GM18502 (cell line): Measurements from ENCODE around the gene MRPS5.
"Not testable (repeated sequence)": the region's sequence is repeated elsewhere in the genome, so short reads cannot be mapped to it uniquely, and the experiment has no call there.

Experiments
- ATAC-seq: cut with Tn5 transposase; IDR thresholded peaks from one replicate; pipeline ENCODE4 v1.9.1; 2021; ENCODE audit warnings: mild to moderate bottlenecking; ENCODE audit not compliant: unreplicated experiment, poor library complexity

Gene MRPS5

DNA sequence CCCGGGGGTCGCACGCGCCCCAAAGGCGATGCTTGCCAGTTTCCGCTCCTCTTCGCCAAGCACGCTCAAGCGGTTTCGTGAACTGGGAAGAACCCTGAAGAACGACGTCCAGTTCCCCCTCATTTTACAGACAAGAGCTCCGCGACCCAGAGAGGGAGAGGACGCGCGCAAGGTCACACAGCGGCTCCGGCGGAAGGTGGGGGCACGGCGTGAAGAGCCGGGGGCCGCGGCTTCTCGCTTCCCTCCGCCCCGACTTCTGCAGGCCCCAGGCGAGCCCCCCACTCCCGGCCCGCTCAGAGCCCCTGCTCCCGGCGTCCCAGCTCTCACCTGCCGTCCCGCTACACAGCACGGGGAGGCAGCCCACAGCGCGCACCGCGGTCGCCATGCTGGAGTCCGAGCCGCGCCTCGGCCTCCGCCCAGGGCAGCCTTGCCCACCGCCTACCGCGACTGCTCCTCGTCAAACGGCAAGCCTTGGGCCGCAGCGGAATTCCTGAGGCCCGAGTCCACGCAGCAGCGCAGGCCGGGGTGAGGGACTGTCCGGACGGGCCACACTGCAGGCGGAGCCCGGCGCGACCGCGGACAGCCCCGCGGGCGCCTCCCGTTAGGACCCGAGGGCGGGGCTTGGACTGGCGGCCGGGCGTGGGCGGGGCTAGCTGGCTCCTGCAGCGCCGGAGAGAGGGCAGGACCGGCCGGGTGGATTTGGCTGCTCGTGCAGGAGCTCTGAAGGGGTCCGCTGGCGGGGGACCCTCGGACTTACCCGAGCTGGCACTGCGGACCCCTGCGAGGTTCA lies at the start of gene MRPS5:
Gene MRPS5, minus strand, starts transcription at position 402 of the 790 bp plus-strand sequence. Its CDS starts 17 bp downstream, at position 385.
- peak; percentile 95 for ATAC-seq

DNA sequence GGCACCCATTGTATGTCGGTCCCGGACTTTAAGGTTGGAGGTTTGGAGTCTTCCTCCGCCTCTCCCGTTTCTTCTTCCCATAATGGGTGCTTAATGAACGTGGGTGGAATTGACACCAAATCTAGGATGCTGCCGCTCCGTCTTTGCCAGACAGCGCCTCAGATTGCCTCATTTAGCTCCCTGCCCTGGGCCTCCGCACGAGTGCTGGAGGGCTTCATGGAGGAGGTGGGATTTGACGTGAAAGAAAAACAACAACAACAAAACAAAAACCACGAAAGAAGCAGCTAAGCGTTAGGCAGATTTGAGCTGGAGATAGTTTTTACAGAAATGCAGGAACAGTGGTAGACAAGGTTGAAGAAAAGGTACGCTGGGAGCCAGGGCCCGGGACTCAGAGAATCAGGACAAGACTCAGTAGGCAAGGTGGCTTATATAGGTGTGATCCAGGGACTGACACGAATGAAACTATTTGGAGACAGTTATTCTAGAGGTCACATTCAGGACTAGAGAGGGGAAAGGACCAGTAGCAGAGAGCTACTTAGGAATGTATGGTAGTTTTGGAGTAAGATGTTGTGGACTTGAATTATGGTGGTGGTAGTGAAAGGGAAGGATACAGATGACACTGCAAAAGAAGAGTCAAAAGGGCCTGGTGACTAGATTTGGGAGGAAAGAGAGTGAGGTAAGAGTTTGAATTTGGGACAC lies 44.6 kb upstream of the MRPS5 start:
- ATAC-seq, result peak; percentile 28

DNA sequence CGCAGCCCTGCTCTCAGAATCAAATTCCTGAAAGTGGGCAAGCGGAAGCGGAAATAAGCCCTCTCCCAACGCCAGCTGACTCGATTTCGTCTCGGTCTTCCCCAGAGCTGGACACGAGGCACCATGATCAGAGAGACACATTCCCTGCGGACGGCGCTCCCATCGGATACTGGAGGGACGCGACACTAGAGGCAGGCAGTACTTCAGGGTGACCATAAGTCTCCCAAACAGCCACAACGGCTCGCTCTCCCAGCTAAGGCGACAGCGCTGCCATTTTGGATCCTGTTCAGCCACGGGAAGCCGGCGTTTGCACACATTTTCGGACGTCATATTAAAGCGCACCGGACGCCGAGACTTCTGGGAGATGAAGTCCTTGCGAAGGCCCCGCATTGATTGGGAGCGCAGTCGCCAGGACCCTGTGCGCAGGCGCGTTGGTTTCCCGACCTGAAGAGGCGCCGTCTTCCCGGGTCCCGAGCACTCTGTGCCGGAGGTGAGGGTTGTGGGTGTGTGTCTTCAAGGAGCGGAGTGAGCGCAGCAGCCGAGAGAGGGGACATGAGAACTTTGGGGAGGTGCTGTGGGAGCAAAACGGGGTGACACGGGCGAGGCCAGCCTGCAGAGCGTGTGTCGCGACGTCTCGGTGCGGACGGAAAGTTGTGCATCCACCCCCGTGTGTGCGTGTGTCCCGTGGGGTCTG lies 43.9 kb upstream of the MRPS5 start, which contains the start of gene ZNF2:
Gene ZNF2, plus strand, starts transcription at position 439 of the 694 bp plus-strand sequence. CDS start 10,418 bp downstream, outside the sequence.
- peak; percentile 95 for ATAC-seq

DNA sequence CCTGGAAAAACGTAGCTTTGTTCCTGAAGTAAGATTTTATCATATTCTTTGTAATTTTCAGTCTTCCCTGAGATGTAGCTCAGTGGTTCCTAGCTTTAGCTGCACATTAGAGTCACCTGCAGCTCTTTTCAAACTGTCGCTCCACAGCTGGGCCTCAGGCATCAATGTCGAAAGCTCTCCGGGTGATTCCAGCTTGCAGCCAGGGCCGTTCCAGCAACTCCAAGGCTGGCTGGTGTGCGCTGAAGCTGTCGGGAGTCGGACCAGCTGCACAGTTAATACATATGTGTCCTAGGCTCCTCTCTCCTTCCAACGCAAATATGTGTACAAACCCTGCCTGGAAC lies 43.4 kb upstream of the MRPS5 start:
- ATAC-seq, result peak; percentile 20

DNA sequence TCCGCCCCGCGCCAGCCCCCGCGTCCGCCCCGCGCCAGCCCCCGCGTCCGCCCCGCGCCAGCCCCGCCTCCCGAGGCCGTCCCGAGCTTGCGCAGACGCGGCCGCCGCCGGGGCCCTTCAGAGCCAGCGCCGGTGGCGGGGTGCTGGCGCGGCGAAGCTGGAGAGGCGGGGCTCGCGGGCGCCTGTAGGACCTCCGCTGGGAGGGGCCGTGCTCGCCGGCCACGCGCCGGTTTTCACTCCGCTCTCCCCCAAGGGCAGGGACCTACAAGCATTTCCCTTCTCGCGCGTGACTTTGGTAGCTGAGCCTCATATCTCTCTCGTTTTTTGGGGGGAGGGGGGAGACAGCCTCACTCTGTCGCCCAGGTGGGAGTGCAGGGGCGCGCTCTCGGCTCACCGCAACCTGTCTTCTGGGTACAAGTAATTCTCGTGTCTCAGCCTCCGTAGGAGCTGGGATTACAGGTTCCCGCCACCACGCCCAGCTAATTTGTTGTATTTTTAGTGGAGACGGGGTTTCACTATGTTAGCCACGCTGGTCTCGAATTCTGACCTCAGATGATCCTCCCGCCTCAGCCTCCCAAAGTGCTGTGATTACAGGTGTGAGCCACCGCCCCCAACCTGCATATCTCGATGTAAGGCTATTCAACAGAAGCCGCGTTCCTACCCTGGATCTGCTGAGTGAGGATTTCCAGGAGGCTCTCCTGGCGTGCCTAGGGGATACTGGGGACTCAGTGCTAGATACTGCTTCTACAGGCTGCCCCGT lies 38.3 kb upstream of the MRPS5 start, which contains the start of gene ZNF514:
Gene ZNF514, minus strand, starts transcription at position 159 of the 760 bp plus-strand sequence. CDS start 6,595 bp downstream, outside the sequence.
- ATAC-seq, result peak; percentile 89

DNA sequence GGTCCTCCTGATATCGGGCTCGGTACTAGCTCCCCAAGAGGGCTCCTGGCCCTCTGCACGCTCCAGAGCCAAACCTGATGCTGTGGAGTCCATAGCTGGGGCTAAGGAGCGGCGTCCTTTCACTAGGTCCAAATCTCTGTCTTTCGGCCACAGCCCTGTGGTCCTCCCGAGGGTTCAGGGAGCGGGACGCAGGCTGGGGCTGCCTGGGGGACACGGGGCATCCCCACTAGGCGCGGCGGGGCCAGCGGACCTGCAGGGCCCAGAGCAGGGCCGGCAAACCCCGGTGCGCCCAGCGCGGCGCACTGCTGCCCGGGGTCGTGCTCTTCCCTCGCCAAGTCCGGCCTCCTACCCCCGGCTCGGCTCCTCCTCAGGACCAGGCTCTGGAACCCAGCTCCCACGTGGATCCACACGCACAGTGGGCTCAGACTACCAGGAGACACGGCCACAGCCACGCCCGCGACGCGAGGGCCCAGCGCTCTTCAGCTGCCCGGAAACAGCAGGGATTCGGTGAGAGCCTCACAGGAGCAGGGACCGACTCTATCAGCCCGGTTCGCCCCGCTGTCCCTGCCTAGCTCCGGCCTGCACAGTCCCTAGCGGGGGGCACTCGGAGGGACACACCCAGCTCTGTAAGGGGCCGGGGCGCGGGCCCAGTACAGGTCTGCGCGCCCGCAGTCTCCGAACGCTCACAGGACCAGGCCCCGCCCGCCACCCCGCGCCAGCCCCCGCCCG lies 37.4 kb upstream of the MRPS5 start:
- ATAC-seq, result peak; percentile 60

DNA sequence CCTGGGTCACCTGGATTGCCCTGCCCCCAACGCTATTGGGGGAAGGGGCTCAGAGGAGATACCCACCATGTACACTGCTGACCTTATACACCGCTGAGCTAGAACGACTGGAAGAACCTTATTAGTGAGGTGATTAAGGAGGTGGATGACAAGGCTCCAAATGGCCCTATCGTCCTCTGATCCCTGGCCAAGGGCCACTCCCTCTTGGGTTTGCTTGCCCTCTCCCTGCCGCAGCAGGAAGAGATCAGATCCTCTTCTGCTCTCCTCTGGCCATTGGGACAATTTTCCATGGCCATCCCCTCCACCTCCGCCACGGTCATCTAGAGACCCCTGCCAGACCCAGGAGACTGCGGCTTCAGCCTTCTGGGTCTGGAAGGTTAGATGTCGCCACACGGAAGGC lies 36.8 kb upstream of the MRPS5 start:
- ATAC-seq, result no peak

DNA sequence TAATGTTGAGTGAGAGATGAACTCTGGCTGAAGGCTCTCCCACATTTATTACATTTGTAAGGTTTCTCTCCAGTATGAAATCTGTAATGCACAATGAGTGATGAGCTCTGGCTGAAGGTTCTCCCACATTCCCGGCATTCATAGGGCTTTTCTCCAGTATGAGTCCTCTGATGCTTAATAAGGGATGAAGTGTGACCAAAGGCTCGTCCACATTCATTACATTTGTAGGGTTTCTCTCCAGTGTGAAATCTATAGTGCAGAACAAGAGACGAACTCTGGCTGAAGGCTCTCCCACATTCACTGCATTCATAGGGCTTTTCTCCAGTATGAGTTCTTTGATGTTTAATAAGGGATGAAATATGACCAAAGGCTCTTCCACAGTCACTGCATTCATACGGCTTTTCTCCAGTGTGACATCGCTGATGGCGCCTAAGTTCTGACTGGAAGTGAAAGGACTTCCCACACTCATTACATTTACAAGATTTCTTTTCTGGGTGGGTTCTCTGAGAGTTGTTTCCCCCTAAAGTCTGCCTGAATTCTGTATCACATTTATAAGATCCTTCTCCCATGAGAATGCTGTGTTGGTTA lies 27.9 kb upstream of the MRPS5 start:
- no peak for ATAC-seq

DNA sequence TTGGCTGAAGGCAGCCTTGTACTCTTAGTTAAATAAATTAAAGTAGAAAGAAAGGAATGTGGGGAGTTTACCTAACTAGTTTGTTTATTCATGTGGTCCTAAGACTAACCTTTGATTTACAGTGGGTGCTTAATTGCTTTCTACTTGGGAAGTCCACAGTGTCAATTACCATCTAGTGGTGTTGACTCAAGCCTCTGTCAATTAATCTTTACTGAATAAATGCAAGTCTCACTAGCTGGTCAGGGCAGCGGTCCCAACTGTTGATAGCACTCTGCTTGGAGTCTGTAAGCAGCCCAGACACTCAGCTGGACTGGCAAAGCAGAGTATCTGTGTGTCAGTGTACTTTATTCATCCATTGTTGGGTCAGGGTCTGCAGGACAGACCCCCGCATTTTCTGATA lies 22.2 kb upstream of the MRPS5 start:
- no peak for ATAC-seq

DNA sequence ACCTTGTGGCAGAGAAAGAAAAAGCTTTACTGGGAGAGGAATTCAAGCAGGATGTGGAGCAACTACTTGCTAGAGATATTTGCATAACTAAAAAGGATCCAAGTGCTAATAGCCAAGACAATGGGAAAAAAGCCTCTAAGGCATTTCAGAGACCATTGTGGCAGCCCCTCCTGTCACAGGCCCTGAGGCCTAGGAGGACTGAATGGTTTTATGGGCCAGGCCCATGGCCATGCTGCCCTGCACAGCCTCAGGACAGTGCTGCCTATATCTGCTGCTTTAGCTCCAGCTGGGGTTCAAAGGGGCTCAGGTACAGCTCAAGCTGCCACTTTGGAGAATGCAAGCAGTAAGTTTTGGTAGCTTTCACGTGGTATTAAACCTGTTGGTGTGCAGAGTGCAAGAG lies 17.1 kb upstream of the MRPS5 start:
- ATAC-seq, result no peak

DNA sequence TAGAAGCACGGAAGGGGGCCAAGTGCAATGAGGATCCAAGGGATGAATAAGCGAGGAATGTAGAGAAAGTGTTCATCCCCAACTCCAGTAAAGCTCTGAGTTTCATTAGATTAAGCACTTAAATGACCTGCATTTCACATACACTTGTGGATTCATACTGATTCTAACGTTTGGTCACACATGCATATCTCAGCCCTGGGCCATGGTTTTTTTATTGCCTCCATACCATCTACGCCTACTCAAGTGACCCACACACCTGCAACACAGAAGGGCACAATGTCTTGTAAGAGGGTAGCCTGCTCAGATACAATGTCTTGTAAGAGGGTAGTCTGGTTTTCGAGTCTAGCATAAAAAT lies 566 bp upstream of the MRPS5 start:
- peak; percentile 21 for ATAC-seq

DNA sequence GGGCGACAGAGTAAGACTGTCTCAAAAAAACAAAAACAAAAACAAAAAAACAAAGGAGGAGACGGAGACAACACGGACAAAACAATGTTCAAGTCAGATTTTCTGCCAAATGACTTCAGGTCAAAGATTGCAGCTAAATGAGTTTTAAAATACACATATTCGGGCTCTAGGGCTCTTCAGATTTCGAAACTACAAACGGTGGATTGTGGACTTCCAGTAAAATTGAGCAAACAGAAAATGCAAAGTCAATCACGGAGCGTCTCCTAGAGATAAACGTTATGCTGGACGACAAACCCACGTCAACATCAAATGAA lies 558 bp downstream of the MRPS5 start:
- ATAC-seq, result no peak

DNA sequence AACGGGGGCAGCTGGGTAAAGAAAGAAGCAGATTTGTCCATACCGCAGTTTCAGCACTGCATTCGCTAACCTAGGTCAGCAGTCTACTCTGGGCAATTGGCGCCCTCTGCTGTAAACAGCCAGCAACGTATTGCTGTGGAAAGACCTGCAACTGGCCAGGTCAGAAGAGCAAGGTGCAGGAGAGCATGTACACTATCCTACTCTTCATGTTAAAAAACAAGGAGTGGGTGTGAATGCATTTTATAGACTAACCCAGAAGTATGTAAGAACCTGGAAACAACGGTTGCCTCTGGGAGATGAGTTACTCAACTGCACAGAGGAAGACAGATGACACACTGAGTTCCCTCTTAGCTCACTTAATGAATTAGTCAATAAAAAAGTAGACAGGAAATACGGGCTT lies 6.2 kb downstream of the MRPS5 start:
- ATAC-seq, result peak; percentile 96

DNA sequence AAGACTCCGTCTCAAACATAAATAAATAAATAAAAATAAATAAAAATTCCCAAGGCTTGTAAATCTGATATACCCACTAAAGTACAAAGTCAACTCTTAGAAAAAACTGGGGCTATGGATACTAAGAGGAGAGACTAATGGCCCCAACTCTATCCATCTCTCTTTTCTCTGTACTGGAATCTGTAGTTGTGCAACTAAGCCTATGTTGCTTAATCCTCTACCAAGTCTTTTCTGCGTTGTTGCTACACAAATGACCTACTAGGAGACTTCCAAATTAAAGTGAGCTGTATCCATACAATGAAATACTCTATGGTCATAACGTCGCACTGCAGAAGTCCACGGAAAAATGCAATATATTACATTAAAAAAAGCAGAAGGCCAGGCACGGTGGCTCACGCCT lies 8.1 kb downstream of the MRPS5 start:
- no peak for ATAC-seq

DNA sequence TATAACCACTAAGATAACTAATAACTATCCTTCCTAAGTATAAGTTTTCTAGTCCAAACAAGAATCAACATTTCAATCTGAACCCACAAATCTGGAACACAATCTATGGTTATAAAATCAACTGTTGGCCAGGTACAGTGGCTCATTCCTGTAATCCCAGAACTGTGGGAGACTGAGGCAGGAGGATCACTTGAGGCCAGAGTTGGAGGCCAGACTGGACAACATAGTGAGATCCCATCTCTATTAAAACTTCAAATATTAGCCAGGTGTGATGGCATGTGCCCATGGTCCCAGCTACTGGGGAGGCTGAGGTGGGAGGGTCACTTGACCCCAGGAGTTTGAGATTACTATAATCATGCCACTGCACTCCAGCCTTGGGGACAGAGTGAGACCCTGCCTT lies 11.2 kb downstream of the MRPS5 start:
- no peak for ATAC-seq

DNA sequence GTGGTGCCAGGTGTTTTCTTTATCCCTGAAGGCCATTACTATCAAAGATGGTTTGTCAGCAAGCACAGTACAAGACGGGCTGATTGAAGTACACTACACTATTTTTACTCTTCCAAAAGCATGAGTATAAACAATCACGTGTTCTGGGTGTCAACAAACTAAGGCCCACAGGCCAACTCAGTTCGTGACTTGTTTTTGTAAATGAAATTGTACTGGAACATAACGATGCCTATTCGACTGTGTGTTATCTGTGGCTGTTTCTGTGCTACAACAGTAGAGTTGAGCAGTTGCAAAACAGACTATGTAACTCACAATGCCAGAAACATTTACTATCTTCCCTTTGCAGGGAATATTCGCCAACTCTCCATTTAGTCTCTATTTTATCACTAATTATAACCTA lies 12.3 kb downstream of the MRPS5 start:
- ATAC-seq, result no peak

DNA sequence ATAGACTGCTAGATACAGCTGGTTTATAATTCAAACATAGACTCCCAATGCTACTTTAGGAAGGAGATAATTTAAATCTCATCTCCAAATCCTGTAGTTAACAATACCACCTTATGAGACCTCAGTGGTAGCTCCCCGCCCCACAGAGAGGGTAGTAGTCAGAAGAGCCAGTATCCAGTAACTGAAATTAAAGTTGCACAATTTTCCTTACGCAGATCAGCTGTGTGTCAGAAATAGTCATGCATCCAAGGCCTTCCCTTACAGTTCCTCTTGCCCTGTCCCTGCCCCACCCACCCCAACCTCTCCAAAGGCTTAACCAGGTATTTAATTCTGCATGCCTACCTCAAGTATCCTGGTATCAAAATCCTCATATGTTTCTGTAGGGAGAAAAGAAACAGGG lies 15.5 kb downstream of the MRPS5 start:
- no peak for ATAC-seq

DNA sequence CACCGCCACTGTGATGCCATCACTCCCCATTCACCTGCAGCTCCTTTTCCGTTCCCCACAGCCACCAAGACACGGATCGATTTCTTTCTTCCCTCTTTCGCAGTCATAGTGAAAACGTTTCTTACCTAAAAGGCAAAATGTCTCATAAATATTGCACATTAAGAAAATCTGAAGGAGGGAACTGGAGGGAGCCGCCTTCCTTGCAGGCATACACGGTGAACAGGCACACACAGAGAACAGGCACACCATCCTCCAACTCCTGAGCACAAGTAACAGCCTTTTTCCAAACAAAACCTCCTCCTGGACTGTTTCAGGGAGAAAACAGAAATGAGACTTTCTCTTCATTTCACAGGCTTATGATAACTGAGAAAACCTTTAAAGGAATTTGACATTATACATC lies 17.0 kb downstream of the MRPS5 start:
- ATAC-seq, result no peak

DNA sequence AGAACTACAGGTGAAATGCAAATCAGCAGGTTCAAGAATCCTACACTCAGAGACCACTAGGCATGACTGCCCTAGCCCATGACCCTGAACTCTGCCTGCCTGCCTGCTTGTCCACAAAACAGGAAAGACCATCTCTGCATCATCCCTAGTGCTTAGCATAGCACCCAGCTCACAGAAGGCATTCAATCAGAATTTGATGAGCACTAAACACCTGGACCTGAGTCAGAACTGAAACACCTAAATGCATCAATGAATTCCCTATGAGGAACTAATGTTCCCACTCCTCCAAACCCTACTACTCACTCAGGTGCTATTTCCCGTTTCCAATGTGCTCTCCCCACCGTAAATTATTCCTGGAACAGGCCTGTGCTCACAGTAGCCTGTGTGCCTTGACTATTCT lies 21.7 kb downstream of the MRPS5 start:
- ATAC-seq, result no peak

DNA sequence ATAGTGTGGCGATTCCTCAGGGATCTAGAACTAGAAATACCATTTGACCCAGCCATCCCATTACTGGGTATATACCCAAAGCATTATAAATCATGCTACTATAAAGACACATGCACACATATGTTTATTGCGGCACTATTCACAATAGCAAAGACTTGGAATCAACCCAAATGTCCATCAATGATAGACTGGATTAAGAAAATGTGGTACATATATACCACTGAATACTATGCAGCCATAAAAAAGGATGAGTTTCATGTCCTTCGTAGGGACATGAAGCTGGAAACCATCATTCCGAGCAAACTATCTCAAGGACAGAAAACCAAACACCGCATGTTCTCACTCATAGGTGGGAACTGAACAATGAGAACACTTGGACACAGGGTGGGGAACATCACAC lies 23.3 kb downstream of the MRPS5 start:
- ATAC-seq, result not testable (repeated sequence)
